ENCODE measurements around the gene GPD2.

DNA sequence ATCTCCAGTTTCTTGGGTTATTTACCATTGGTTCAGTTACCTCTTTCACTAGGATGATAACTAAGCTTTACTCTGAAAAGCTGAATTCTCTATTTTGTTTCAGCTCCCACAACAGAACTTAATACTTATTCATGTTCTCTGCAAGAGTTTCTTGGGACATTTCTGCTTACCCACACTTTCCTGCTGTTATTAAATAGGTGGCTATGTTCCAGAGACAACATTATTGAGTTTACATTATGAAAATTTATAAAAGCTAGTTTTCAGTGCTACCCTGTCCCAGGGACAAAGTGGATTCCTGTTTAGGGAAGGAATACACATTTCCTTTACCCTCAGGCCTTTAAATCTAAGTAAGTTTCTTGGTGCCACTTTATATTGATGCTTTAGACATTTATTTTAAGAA, 7.0 kb upstream of the GPD2 start:
- TF ChIP-seq ZNF274 (CRISPR knock-in tag; IDR thresholded peaks at IDR 0.05), result no peak
- TF ChIP-seq, protein P1, sequence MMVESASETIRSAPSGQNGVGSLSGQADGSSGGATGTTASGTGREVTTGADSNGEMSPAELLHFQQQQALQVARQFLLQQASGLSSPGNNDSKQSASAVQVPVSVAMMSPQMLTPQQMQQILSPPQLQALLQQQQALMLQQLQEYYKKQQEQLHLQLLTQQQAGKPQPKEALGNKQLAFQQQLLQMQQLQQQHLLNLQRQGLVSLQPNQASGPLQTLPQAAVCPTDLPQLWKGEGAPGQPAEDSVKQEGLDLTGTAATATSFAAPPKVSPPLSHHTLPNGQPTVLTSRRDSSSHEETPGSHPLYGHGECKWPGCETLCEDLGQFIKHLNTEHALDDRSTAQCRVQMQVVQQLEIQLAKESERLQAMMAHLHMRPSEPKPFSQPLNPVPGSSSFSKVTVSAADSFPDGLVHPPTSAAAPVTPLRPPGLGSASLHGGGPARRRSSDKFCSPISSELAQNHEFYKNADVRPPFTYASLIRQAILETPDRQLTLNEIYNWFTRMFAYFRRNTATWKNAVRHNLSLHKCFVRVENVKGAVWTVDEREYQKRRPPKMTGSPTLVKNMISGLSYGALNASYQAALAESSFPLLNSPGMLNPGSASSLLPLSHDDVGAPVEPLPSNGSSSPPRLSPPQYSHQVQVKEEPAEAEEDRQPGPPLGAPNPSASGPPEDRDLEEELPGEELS (CRISPR knock-in tag; IDR thresholded peaks at IDR 0.05), result no peak
- TF ChIP-seq SUZ12 (IDR thresholded peaks at IDR 0.05; ENCODE audit: low read depth, low read length), result no peak
- TF ChIP-seq KDM1A (CRISPR knock-in tag; IDR thresholded peaks at IDR 0.05), result no peak
- no peak for TF ChIP-seq RAD21 (CRISPR knock-in tag; IDR thresholded peaks at IDR 0.05)
- no peak for TF ChIP-seq GABPA (IDR thresholded peaks at IDR 0.05; ENCODE audit: low read depth, low read length)
- no peak for TF ChIP-seq GABPA (CRISPR knock-in tag; IDR thresholded peaks at IDR 0.05; ENCODE audit: low read depth)
- TF ChIP-seq POLR2A (IDR thresholded peaks at IDR 0.05; ENCODE audit: insufficient read depth in 1 of 2, low read depth in 2 of 2, low read length in 2 of 2), result no peak
- TF ChIP-seq ZNF562 (CRISPR knock-in tag; IDR thresholded peaks at IDR 0.05; ENCODE audit: borderline replicate concordance), result no peak
- TF ChIP-seq NR2C2 (CRISPR knock-in tag; IDR thresholded peaks at IDR 0.05; ENCODE audit: borderline replicate concordance), result no peak
- TF ChIP-seq, protein P2, sequence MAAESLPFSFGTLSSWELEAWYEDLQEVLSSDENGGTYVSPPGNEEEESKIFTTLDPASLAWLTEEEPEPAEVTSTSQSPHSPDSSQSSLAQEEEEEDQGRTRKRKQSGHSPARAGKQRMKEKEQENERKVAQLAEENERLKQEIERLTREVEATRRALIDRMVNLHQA (CRISPR knock-in tag; IDR thresholded peaks at IDR 0.05), result no peak
- TF ChIP-seq ARNT2 (CRISPR knock-in tag; IDR thresholded peaks at IDR 0.05; ENCODE audit: low read depth), result no peak
- TF ChIP-seq, protein P3, sequence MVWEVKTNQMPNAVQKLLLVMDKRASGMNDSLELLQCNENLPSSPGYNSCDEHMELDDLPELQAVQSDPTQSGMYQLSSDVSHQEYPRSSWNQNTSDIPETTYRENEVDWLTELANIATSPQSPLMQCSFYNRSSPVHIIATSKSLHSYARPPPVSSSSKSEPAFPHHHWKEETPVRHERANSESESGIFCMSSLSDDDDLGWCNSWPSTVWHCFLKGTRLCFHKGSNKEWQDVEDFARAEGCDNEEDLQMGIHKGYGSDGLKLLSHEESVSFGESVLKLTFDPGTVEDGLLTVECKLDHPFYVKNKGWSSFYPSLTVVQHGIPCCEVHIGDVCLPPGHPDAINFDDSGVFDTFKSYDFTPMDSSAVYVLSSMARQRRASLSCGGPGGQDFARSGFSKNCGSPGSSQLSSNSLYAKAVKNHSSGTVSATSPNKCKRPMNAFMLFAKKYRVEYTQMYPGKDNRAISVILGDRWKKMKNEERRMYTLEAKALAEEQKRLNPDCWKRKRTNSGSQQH (CRISPR knock-in tag; IDR thresholded peaks at IDR 0.05; ENCODE audit: low read depth), result no peak
- no peak for TF ChIP-seq ZNF614 (CRISPR knock-in tag; IDR thresholded peaks at IDR 0.05; ENCODE audit: borderline replicate concordance)
